Neural crest cell (in vitro differentiated cells): ENCODE data around the gene DGKZ. TPM values are rescaled to one million over a fixed set of nuclear protein-coding genes. Genes with fewer than 3 reads are reported as not detected.

Experiments
- DNase-seq: peaks from one replicate; pipeline ENCODE4 v3.0.0; 2021; ENCODE audit warnings: low read depth, mixed read lengths, low spot score
- H3K27ac Mint-ChIP-seq: one replicate; pipeline ENCODE4 v1.8.0; 2021; ENCODE audit warnings: mild to moderate bottlenecking, mixed read lengths; ENCODE audit not compliant: unreplicated experiment
- H3K27me3 Mint-ChIP-seq: 2 replicates; pipeline ENCODE4 v1.8.0; 2021; ENCODE audit warnings: low read depth, mild to moderate bottlenecking, mixed read lengths
- H3K36me3 Mint-ChIP-seq: 2 replicates; pipeline ENCODE4 v1.8.0; 2021; ENCODE audit warnings: low read depth, mild to moderate bottlenecking, mixed read lengths
- H3K4me1 Mint-ChIP-seq: 2 replicates; pipeline ENCODE4 v1.8.0; 2021; ENCODE audit warnings: mixed read lengths
- H3K4me3 Mint-ChIP-seq: one replicate; pipeline ENCODE4 v1.8.0; 2021; ENCODE audit warnings: mild to moderate bottlenecking, mixed read lengths
- H3K9me3 Mint-ChIP-seq: 2 replicates; pipeline ENCODE4 v1.8.0; 2021; ENCODE audit warnings: mixed read lengths
- CTCF ChIP-seq: fragments of 200-600 bp; sonication (generic); conservative IDR thresholded peaks from 2 replicates; pipeline ENCODE4 v1.5.0; 2021; ENCODE audit warnings: antibody characterized with exemption, mild to moderate bottlenecking
- total RNA-seq: library from RNA; stranded (reverse); gene quantifications from 2 replicates; pipeline ENCODE4 v1.2.1, GENCODE V29; 2021

The DGKZ gene
- total RNA-seq, 1 donor from 2014 or later = 60.1 TPM

DNA sequence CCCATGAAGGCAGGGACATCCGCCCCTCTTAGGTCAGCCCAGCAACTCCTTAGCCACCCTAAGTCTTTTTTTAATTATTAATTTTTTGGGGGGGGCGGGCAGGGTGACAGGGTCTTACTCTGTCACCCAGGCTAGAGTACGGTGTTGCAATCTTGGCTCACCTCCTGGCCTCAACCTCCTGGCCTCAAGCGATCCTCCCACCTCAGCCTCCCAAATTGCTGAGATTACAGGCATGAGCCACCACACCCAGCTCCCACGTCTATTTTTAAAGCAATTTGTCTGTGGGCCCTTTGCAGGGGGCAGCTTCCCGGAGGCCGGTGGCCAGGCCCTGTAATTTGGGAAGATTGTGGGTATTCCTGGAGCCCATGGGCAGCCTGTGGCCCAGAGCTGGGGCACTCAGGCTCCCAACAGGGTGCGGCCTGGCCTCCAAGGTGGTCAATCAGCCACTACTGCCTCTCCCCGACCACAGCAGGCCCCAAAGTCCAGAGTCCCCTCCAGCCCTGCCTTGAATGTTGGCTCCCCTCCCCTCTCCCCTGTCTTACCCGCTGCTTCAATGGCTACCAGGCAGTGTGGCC is 42.6 kb upstream of the DGKZ start:
- TF ChIP-seq CTCF = no peak
- DNase-seq = no peak
- Mint-ChIP-seq H3K27ac (no peak overlapping the region), H3K9me3 (no peaks in the 10 kb centered on the region), H3K4me1 (peaks cover 9% of the 10 kb centered on the region), H3K4me3 (no peak overlapping the region), H3K27me3 (no peaks in the 10 kb centered on the region), H3K36me3 (no peaks in the 10 kb centered on the region)

GRCh38 chr11:46305295-46305694 is 42.0 kb upstream of the DGKZ start:
- H3K36me3 Mint-ChIP-seq = no peaks in the 10 kb centered on the region
- no peak overlapping the region for H3K4me3 Mint-ChIP-seq
- TF ChIP-seq CTCF = no peak
- H3K4me1 Mint-ChIP-seq = peaks cover 9% of the 10 kb centered on the region
- no peaks in the 10 kb centered on the region for H3K27me3 Mint-ChIP-seq
- peak overlapping the region; percentile 63 for H3K27ac Mint-ChIP-seq
- no peaks in the 10 kb centered on the region for H3K9me3 Mint-ChIP-seq
- no peak for DNase-seq

GRCh38 chr11:46306296-46306853 is 40.9 kb upstream of the DGKZ start:
- H3K4me3 Mint-ChIP-seq = no peak overlapping the region
- no peak overlapping the region for H3K27ac Mint-ChIP-seq
- peaks cover 9% of the 10 kb centered on the region for H3K4me1 Mint-ChIP-seq
- no peak for DNase-seq
- TF ChIP-seq CTCF = no peak
- no peaks in the 10 kb centered on the region for H3K27me3 Mint-ChIP-seq
- no peaks in the 10 kb centered on the region for H3K9me3 Mint-ChIP-seq
- no peaks in the 10 kb centered on the region for H3K36me3 Mint-ChIP-seq

DNA sequence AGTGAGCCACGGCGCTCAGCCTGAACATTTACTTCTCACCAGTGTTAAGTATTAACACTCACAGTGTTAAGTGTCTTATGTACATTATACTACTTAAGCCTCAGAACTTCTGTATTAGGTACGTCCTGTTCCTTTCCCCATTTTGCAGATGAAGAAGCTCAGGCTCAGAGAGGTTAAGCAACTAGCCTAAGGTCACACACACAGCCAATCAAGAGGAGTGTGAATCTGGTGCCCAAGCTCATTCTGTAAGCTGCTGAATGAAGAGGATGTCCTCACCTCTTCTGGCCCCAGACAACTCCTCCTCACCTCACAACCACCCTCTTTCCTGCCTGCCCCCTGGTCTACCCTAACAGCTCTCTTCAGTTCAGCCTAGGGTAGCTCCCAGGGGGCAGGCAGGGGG is 39.9 kb upstream of the DGKZ start:
- Mint-ChIP-seq H3K9me3 (no peaks in the 10 kb centered on the region), H3K4me3 (no peak overlapping the region), H3K27me3 (no peaks in the 10 kb centered on the region), H3K4me1 (peaks cover 9% of the 10 kb centered on the region), H3K36me3 (no peaks in the 10 kb centered on the region), H3K27ac (no peak overlapping the region)
- DNase-seq = no peak
- no peak for TF ChIP-seq CTCF

GRCh38 chr11:46307785-46308341 is 39.4 kb upstream of the DGKZ start:
- H3K4me1 Mint-ChIP-seq = peaks cover 9% of the 10 kb centered on the region
- no peak for DNase-seq
- no peak for TF ChIP-seq CTCF
- no peaks in the 10 kb centered on the region for H3K27me3 Mint-ChIP-seq
- no peak overlapping the region for H3K27ac Mint-ChIP-seq
- H3K4me3 Mint-ChIP-seq = no peak overlapping the region
- H3K9me3 Mint-ChIP-seq = no peaks in the 10 kb centered on the region
- H3K36me3 Mint-ChIP-seq = no peaks in the 10 kb centered on the region
